Endodermal cell (in vitro differentiated cells): ENCODE measurements around the gene TNFSF8. TPM values are rescaled to one million over a fixed set of nuclear protein-coding genes. Genes with fewer than 3 reads are reported as not detected.

ENCODE experiments used
- DNase-seq: peaks from one replicate; pipeline ENCODE4 v3.0.0-alpha.2; 2017
- H3K27ac ChIP-seq: 2 replicates; pipeline ENCODE4 v1.5.1; 2013; ENCODE audit warnings: mild to moderate bottlenecking, low read depth, low read length, moderate library complexity
- H3K27me3 ChIP-seq: 2 replicates; pipeline ENCODE4 v1.6.1; 2013; ENCODE audit warnings: mild to moderate bottlenecking, low read length, moderate library complexity; ENCODE audit not compliant: insufficient read depth, control insufficient read depth, poor library complexity, severe bottlenecking
- H3K36me3 ChIP-seq: 2 replicates; pipeline ENCODE4 v1.7.0; 2013; ENCODE audit warnings: mild to moderate bottlenecking, low read length, moderate library complexity; ENCODE audit not compliant: control insufficient read depth, insufficient read depth
- H3K4me1 ChIP-seq: one replicate; pipeline ENCODE4 v1.7.0; 2013; ENCODE audit warnings: low read length; ENCODE audit not compliant: control insufficient read depth, insufficient read depth
- H3K4me3 ChIP-seq: 2 replicates; pipeline ENCODE4 v1.5.1; 2013; ENCODE audit warnings: mild to moderate bottlenecking, low read length, moderate library complexity
- H3K9ac ChIP-seq: 2 replicates; pipeline ENCODE4 v1.6.1; 2013; ENCODE audit warnings: mild to moderate bottlenecking, low read length, moderate library complexity; ENCODE audit not compliant: poor library complexity, severe bottlenecking; ENCODE audit errors: extremely low read depth
- H3K9me3 ChIP-seq: 2 replicates; pipeline ENCODE4 v1.6.1; 2013; ENCODE audit warnings: mild to moderate bottlenecking, low read length, moderate library complexity; ENCODE audit not compliant: control insufficient read depth
- H3K27ac Mint-ChIP-seq: 2 replicates; pipeline ENCODE4 v1.8.0; 2020; ENCODE audit warnings: mixed read lengths
- H3K27me3 Mint-ChIP-seq: 2 replicates; pipeline ENCODE4 v1.8.0; 2021; ENCODE audit warnings: mild to moderate bottlenecking, mixed read lengths; ENCODE audit not compliant: insufficient read depth
- H3K36me3 Mint-ChIP-seq: 2 replicates; pipeline ENCODE4 v1.8.0; 2020; ENCODE audit warnings: low read depth, mixed read lengths
- H3K4me1 Mint-ChIP-seq: 2 replicates; pipeline ENCODE4 v1.8.0; 2020; ENCODE audit warnings: mixed read lengths
- H3K4me3 Mint-ChIP-seq: 2 replicates; pipeline ENCODE4 v1.8.0; 2020; ENCODE audit warnings: mild to moderate bottlenecking, moderate library complexity, mixed read lengths
- H3K9me3 Mint-ChIP-seq: 2 replicates; pipeline ENCODE4 v1.8.0; 2020; ENCODE audit warnings: mild to moderate bottlenecking, mixed read lengths
- CTCF ChIP-seq: fragments of 200-600 bp; sonication (generic); conservative IDR thresholded peaks from 2 replicates; pipeline ENCODE4 v1.5.0; 2021; ENCODE audit warnings: antibody characterized with exemption, mild to moderate bottlenecking
- WGBS, 2 experiments: methylation state at CpG; one replicate each; pipeline versions ENCODE4 v1.1.5 to v1.1.7; 2013; ENCODE audit warnings: missing lambda C conversion rate in 2 of 2, mixed read lengths in 1 of 2; ENCODE audit not compliant: insufficient coverage in 1 of 2, insufficient read length in 1 of 2; 5-methylcytosine and 5-hydroxymethylcytosine counted together
- total RNA-seq, 2 donors: library from RNA; stranded (reverse); fragmentation: NEBNext Ultra II Directional in 1 of 2; extraction: Animal tissue kit (Norgen Biotek cat#: 25700) in 1 of 2; gene quantifications; 2 replicates in 1 of 2; 3 replicates in 1 of 2; pipeline ENCODE4 v1.2.1, GENCODE V29; 2021

TNFSF8 gene
- total RNA-seq, 2 donors from 2014 or later = not detected

- Mint-ChIP-seq H3K4me1 (peaks cover 13% of the 10 kb centered on the region), H3K4me3 (no peak overlapping the region), H3K27me3 (peaks cover 13% of the 10 kb centered on the region), H3K27ac (no peak overlapping the region), H3K36me3 (no peaks in the 10 kb centered on the region), H3K9me3 (no peaks in the 10 kb centered on the region)
- TF ChIP-seq CTCF = no peak
- DNase-seq = no peak
- 71 to 80% methylated on average over 1 to 2 of the region's 2 CpGs for WGBS, 2 experiments
- Histone ChIP-seq H3K9me3 (no peaks in the 10 kb centered on the region), H3K27ac (no peak overlapping the region), H3K36me3 (no peaks in the 10 kb centered on the region), H3K9ac (no peak overlapping the region), H3K27me3 (no peaks in the 10 kb centered on the region), H3K4me1 (no peaks in the 10 kb centered on the region), H3K4me3 (no peak overlapping the region)
Observed at GRCh38 chr9:114855488-114855887, 74.9 kb downstream of the TNFSF8 start.

DNA sequence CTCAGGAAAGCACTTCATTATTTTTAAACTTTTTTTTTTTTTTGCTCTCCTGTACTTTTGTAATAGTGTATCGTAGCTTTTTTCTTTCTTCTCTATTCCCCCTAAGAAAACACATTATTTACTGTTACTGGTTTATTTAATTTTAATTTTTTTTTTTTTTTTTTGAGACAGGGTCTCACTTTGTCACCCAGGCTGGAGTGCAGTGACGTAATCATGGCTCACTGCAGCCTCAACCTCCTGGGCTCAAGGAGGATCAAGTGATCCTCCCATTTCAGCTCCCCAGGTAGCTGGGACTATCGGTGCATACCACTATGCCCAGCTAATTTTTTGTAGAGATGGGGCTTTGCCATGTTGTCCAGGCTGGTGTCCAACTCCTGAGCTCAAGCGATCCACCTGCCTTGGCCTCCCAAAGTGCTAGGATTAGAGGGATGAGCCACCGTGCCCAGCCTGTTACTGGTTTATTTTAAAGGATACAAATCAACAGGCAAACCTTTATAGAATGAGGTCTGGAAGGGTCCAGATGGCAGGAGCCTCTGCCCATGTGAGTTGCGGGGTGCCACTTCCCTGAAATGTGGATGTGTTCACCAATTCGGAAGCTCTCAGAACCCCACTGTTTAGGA lies 75.5 kb downstream of the TNFSF8 start:
- no peaks in the 10 kb centered on the region for H3K4me1 ChIP-seq
- H3K27me3 Mint-ChIP-seq = peaks cover 13% of the 10 kb centered on the region
- WGBS, 2 experiments = 88 to 94% methylated on average over 6 of the region's 7 CpGs
- H3K4me3 Mint-ChIP-seq = no peak overlapping the region
- peaks cover 13% of the 10 kb centered on the region for H3K4me1 Mint-ChIP-seq
- H3K27ac ChIP-seq = no peak overlapping the region
- H3K36me3 Mint-ChIP-seq = no peaks in the 10 kb centered on the region
- no peak overlapping the region for H3K9ac ChIP-seq
- H3K9me3 ChIP-seq = no peaks in the 10 kb centered on the region
- H3K27me3 ChIP-seq = no peaks in the 10 kb centered on the region
- no peak overlapping the region for H3K4me3 ChIP-seq
- DNase-seq = no peak
- no peak overlapping the region for H3K27ac Mint-ChIP-seq
- no peaks in the 10 kb centered on the region for H3K9me3 Mint-ChIP-seq
- TF ChIP-seq CTCF = no peak
- no peaks in the 10 kb centered on the region for H3K36me3 ChIP-seq

GRCh38 chr9:114853071-114853855 lies 77.1 kb downstream of the TNFSF8 start:
- no peak overlapping the region for H3K9ac ChIP-seq
- no peak overlapping the region for H3K27ac ChIP-seq
- H3K36me3 Mint-ChIP-seq = no peaks in the 10 kb centered on the region
- H3K27ac Mint-ChIP-seq = no peak overlapping the region
- no peaks in the 10 kb centered on the region for H3K9me3 ChIP-seq
- no peak overlapping the region for H3K4me3 ChIP-seq
- TF ChIP-seq CTCF = no peak
- no peak overlapping the region for H3K4me3 Mint-ChIP-seq
- no peaks in the 10 kb centered on the region for H3K9me3 Mint-ChIP-seq
- no peaks in the 10 kb centered on the region for H3K4me1 ChIP-seq
- H3K27me3 Mint-ChIP-seq = peaks cover 9% of the 10 kb centered on the region
- DNase-seq = no peak
- H3K4me1 Mint-ChIP-seq = peaks cover 13% of the 10 kb centered on the region
- no peaks in the 10 kb centered on the region for H3K27me3 ChIP-seq
- 95 to 100% methylated on average over 2 to 3 of the region's 3 CpGs for WGBS, 2 experiments
- no peaks in the 10 kb centered on the region for H3K36me3 ChIP-seq
